Colonic mucosa (tissue), 4 donors: ENCODE results near the gene PFKM. TPM values are rescaled to one million over a fixed set of nuclear protein-coding genes. Genes with fewer than 3 reads are reported as not detected.

Experiments used
- DNase-seq: peaks from one replicate; pipeline ENCODE4 v3.0.0-alpha.2; 2020
- H3K27ac ChIP-seq: fragments of 200-600 bp; one replicate; pipeline ENCODE4 v1.8.0; 2021
- H3K27me3 ChIP-seq: fragments of 200-600 bp; one replicate; pipeline ENCODE4 v1.8.0; 2021
- H3K36me3 ChIP-seq: fragments of 200-600 bp; one replicate; pipeline ENCODE4 v1.8.0; 2021
- H3K4me1 ChIP-seq: fragments of 200-600 bp; one replicate; pipeline ENCODE4 v1.8.0; 2021; ENCODE audit warnings: mild to moderate bottlenecking
- H3K4me3 ChIP-seq: fragments of 200-600 bp; one replicate; pipeline ENCODE4 v1.8.0; 2021
- H3K9ac ChIP-seq, 2 donors: one replicate each; pipeline ENCODE4 v1.7.0; 2013; ENCODE audit warnings: control low read depth in 2 of 2, low read depth in 2 of 2, low read length in 2 of 2
- H3K9me3 ChIP-seq: fragments of 200-600 bp; one replicate; pipeline ENCODE4 v1.8.0; 2021
- intact Hi-C: fragments of 100-400 bp; cut with DNase I; formaldehyde crosslinking; loops from one replicate; pipeline ENCODE4 v1.14.1; 2022
- microRNA-seq: library from miRNA; unstranded; fragments of <30 nt; microRNA quantifications from one replicate; pipeline ENCODE4, GENCODE V29; 2019
- total RNA-seq, 2 donors: library from RNA; stranded (reverse); fragmentation: NEBNext Ultra II Directional in 1 of 2; extraction: Animal tissue kit (Norgen Biotek cat#: 25700) in 1 of 2; gene quantifications; one replicate each; pipeline ENCODE4 v1.2.1, GENCODE V29; 2021
- TF ChIP-seq, protein P1 (sequence below): fragments of 200-600 bp; IDR thresholded peaks from one replicate; pipeline ENCODE4 v1.8.0; 2022; ENCODE audit warnings: antibody characterized with exemption, mild to moderate bottlenecking
- donor health status: healthy.
- donor health status: DM: no; HTN: no; CAD: no.
- donor health status: DM: no; HTN: no; CAD: no.

The PFKM gene
- total RNA-seq, 2 donors from 2014 or later: 39.2 to 64.6 TPM

DNA sequence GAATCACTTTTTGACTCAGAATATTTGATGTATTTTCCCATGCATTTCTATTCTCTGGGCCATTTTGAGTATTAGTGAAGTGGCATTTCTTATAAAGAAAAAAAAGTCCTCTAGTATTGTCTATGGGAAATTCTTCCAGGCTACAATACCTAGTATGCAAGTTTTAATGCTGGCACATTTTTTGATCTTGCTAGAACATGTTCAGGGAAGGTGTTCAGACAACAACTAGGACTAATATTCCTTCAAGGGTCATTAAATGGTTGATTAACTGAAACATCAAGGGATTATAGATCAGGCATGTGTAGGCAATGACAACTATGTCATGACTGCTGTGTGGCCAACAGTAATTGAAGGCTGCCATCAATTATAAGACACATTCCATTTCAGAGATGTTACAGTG, 71.9 kb downstream of the PFKM start:
- H3K9ac ChIP-seq: no peak overlapping the region
- H3K4me3 ChIP-seq: no peak overlapping the region
- DNase-seq: no peak
- H3K27ac ChIP-seq: no peak overlapping the region
- TF ChIP-seq, protein P1, sequence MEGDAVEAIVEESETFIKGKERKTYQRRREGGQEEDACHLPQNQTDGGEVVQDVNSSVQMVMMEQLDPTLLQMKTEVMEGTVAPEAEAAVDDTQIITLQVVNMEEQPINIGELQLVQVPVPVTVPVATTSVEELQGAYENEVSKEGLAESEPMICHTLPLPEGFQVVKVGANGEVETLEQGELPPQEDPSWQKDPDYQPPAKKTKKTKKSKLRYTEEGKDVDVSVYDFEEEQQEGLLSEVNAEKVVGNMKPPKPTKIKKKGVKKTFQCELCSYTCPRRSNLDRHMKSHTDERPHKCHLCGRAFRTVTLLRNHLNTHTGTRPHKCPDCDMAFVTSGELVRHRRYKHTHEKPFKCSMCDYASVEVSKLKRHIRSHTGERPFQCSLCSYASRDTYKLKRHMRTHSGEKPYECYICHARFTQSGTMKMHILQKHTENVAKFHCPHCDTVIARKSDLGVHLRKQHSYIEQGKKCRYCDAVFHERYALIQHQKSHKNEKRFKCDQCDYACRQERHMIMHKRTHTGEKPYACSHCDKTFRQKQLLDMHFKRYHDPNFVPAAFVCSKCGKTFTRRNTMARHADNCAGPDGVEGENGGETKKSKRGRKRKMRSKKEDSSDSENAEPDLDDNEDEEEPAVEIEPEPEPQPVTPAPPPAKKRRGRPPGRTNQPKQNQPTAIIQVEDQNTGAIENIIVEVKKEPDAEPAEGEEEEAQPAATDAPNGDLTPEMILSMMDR: no peak
- H3K9me3 ChIP-seq: no peaks in the 10 kb centered on the region
- H3K27me3 ChIP-seq: no peaks in the 10 kb centered on the region
- intact Hi-C loops: no loop called here
- no peaks in the 10 kb centered on the region for H3K4me1 ChIP-seq
- H3K36me3 ChIP-seq: no peaks in the 10 kb centered on the region

DNA sequence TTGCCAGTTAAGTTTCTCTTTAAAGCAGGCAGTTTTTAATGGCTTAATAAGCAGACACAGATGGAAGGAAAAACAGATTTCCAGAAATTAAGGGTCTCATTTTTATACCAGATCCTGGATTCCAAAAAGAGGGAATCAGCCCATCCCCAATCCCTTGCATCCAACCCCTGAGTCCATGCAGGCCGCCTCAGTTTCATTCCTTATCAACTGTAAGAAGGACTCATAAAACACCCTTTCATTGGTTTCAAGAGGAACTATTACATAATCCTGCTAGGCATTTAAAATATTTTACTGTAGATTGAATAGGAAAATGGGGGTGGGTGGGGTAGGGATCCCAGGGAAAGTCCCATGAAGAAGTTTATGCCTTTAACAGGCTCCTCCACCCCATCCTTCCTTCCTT, 73.7 kb downstream of the PFKM start:
- Histone ChIP-seq H3K9ac (no peak overlapping the region), H3K27me3 (no peaks in the 10 kb centered on the region), H3K27ac (no peak overlapping the region), H3K4me3 (no peak overlapping the region), H3K4me1 (no peaks in the 10 kb centered on the region), H3K36me3 (no peaks in the 10 kb centered on the region), H3K9me3 (no peaks in the 10 kb centered on the region)
- TF ChIP-seq, protein P1: no peak
- DNase-seq: no peak
- intact Hi-C loops: no loop called here

DNA sequence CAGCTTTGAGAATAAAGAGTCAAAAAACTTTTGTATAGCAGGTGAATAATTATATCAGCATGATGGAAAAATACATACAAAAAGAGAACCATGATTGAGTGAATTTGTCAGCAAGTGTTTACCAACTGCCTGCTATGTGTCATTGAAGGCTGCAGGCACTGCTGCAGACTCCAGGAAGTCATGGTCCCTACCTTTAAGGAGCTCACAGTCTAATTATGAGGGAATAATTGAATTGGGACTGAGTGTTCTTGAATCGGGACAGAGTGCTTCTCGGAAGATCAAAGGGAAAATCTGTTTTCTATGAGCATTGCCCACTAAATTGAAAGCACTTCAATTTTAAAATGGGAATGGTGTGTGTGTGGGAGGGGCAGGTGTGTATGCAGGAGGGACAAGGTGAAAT, 74.5 kb downstream of the PFKM start:
- TF ChIP-seq, protein P1: no peak
- Histone ChIP-seq H3K9me3 (no peaks in the 10 kb centered on the region), H3K4me3 (no peak overlapping the region), H3K9ac (no peak overlapping the region), H3K4me1 (no peaks in the 10 kb centered on the region), H3K27ac (no peak overlapping the region), H3K27me3 (no peaks in the 10 kb centered on the region), H3K36me3 (no peaks in the 10 kb centered on the region)
- DNase-seq: no peak
- intact Hi-C loops: no loop called here

DNA sequence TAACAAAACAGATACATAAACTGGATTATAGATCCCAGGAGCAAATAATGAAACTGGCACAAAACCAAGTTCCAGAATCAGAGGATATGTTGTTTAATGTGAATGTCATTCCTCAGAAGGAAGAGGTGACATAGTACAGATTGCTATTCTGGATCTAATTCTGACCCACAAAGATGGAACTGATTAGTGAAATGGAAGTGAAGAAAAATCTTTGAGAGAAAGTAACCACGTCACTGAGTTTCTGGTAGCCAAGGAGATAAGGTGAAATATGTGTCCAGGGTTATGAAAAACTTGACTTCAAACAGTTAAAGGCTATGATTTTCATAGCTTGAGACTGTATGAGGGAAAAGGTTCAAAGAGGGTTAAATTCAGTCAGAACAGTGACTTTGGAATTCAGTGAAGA, 75.6 kb downstream of the PFKM start:
- no peaks in the 10 kb centered on the region for H3K4me1 ChIP-seq

More for the DNA sequence above, 75.6 kb downstream of the PFKM start:
- Histone ChIP-seq H3K4me3 (no peak overlapping the region), H3K27me3 (no peaks in the 10 kb centered on the region), H3K36me3 (no peaks in the 10 kb centered on the region), H3K9me3 (no peaks in the 10 kb centered on the region), H3K9ac (no peak overlapping the region), H3K27ac (no peak overlapping the region)
- intact Hi-C loops: no loop called here
- TF ChIP-seq, protein P1: no peak
- DNase-seq: no peak

Small RNA genes lying within 50 kb of the gene (microRNA-seq; reads per million reads assigned to microRNA genes)
- 1.7 reads per million for gene MIR6505

Other genes with a start within 250 kb of the PFKM start
- 100 to 1,000 TPM; 124 to 140 TPM for gene VDR, start 214.4 kb upstream of the PFKM start, total RNA-seq
- 100 to 1,000 TPM; 187 to 258 TPM for gene TMEM106C, start 155.8 kb upstream of the PFKM start, total RNA-seq
- 1 to 10 TPM; 1.1 to 1.3 TPM for gene COL2A1, start 114.9 kb upstream of the PFKM start, total RNA-seq
- 10 to 100 TPM; 14.9 to 16.8 TPM for gene SENP1, start 13.3 kb upstream of the PFKM start, total RNA-seq
- 10 to 100 TPM; 37.0 to 39.5 TPM for gene ASB8, start 38.2 kb downstream of the PFKM start, total RNA-seq
- under 1 TPM; 0.35 to 0.53 TPM for gene CCDC184, start 64.3 kb downstream of the PFKM start, total RNA-seq
- gene OR10AD1, start 83.9 kb downstream of the PFKM start, total RNA-seq: not detected
- gene ZNF641, start 231.6 kb downstream of the PFKM start, total RNA-seq: 1 to 10 TPM; 7.4 TPM